ENCODE data around the gene SH2B3. TPM values are rescaled to one million over a fixed set of nuclear protein-coding genes. Genes with fewer than 3 reads are reported as not detected.

Gene SH2B3
- total and polyA plus RNA-seq, 2 of the 13 experiments (the other 11 are each of a cell fraction or from before 2014, with no cell fraction given), result 6.8 to 6.9 TPM

DNA sequence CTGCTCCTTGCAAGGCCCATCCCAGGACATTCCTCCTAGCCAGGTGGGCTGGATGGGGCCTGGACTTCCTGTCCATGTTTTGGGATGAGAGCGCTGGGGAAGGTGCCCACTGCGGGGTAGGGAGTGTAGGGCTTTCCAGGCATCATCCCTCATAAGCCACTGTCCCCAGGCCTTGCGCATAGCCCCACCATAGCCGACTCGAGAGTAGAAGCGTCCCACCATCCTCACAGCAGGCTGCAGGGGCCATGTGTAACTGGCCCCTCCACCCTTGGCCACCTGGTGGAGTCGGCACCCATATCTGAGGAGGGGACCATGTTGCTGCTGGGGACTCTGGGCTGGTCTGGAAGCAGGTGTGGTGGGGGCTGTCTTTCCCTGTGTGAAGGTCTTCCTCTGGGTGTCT, 30.5 kb downstream of the SH2B3 start:
- no TSS peak for BruUV-seq (replicated peaks)
- POLR2A ChIA-PET, result no interaction called here
- DNase-seq (ENCODE audit: low spot score), result no peak
- Histone ChIP-seq H3K27ac (ENCODE audit: extremely low read length, insufficient read depth, low read length) (no peak overlapping the region), H3K9ac (ENCODE audit: insufficient read depth, low read depth, low read length) (no peak overlapping the region), H4K20me1 (ENCODE audit: insufficient read depth, low read length) (0 out of 2 replicates have a peak, but pooled peaks cover 12% of the 10 kb centered on the region), H3K4me1 (ENCODE audit: insufficient read depth, low read length) (peaks cover 18% of the 10 kb centered on the region), H3K36me3 (replicated peaks in 1 of 2; ENCODE audit: control insufficient read depth in 1 of 2, insufficient read depth in 2 of 2, low read length in 2 of 2) (peaks cover 1 to 32% of the 10 kb centered on the region in 2 experiments; a peak in 3 of 5 replicates), H3K4me2 (ENCODE audit: low read depth, low read length) (no peak overlapping the region), H3K4me3 (replicated peaks in 1 of 3; ENCODE audit: insufficient read depth in 1 of 3, low read depth in 2 of 3, low read length in 3 of 3) (no peak overlapping the region), H2AFZ (ENCODE audit: low read length) (no peak overlapping the region), H3K27me3 (ENCODE audit: control insufficient read depth in 1 of 2, insufficient read depth in 2 of 2, low read length in 2 of 2) (no peaks in the 10 kb centered on the region; a peak in 1 of 5 replicates), H3K79me2 (ENCODE audit: insufficient read depth, low read length) (no peaks in the 10 kb centered on the region), H3K9me3 (ENCODE audit: low read length) (no peaks in the 10 kb centered on the region)
- FAIRE-seq, result no peak
- 100% methylated on average over 1 of the region's 7 CpGs for WGBS (ENCODE audit: low lambda C conversion rate)
- CTCF ChIA-PET (ENCODE audit: low intra/inter-chr PET ratio, low total read pairs), result no interaction called here
- peak; percentile 23 for ATAC-seq
- no peak for TF ChIP-seq MAFF (IDR thresholded peaks at IDR 0.05; ENCODE audit: low read depth, low read length)
- no peak for TF ChIP-seq ZNF576 (CRISPR knock-in tag; IDR thresholded peaks at IDR 0.05)
- TF ChIP-seq ZBTB39 (CRISPR knock-in tag; IDR thresholded peaks at IDR 0.05), result no peak
- no peak for TF ChIP-seq PRMT3 (CRISPR knock-in tag; IDR thresholded peaks at IDR 0.05; ENCODE audit: borderline replicate concordance, low read depth)
- in situ Hi-C loops (cut with HindIII; ENCODE audit: extremely low pct_ligation_motif_present, low pct_unique_long_range_greater_than_20kb), result no loop called here
- intact Hi-C loops (cut with micrococcal nuclease; ENCODE audit: unreplicated experiment), result no loop called here

DNA sequence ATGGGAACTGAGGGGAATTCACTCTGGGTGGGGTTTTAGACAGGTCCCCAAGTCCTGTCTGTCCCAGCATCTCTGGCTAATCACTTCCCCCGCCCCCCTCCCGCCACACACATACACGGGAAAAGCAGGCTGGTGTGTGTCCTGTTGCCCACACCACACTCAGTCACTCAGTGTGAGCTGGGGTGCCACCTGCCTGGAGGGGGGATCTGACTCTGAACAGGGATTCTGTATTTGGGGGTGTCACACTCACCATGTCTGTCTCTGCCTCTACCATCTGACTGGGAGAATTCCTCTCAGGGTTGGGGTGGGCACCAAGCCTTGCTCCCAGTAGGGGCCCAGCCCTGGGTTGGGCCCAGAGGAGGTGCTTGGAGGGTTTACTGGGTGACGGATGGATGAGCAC, 31.1 kb downstream of the SH2B3 start:
- WGBS (ENCODE audit: low lambda C conversion rate), result no CpG with 5 or more reads among the region's 4 CpGs
- in situ Hi-C loops (cut with HindIII; ENCODE audit: extremely low pct_ligation_motif_present, low pct_unique_long_range_greater_than_20kb), result no loop called here

More for the DNA sequence above, 31.1 kb downstream of the SH2B3 start:
- H3K9me3 ChIP-seq (ENCODE audit: low read length), result no peaks in the 10 kb centered on the region
- H3K27me3 ChIP-seq (ENCODE audit: control insufficient read depth in 1 of 2, insufficient read depth in 2 of 2, low read length in 2 of 2), result no peaks in the 10 kb centered on the region; a peak in 1 of 5 replicates
- peaks cover 12% of the 10 kb centered on the region for H3K4me1 ChIP-seq (ENCODE audit: insufficient read depth, low read length)
- ChIA-PET POLR2A (no interaction called here), CTCF (ENCODE audit: low intra/inter-chr PET ratio, low total read pairs) (no interaction called here)
- H3K79me2 ChIP-seq (ENCODE audit: insufficient read depth, low read length), result no peaks in the 10 kb centered on the region
- H4K20me1 ChIP-seq (ENCODE audit: insufficient read depth, low read length), result 0 out of 2 replicates have a peak, but pooled peaks cover 12% of the 10 kb centered on the region
- peaks cover 1 to 27% of the 10 kb centered on the region in 2 experiments; a peak in 3 of 5 replicates for H3K36me3 ChIP-seq (replicated peaks in 1 of 2; ENCODE audit: control insufficient read depth in 1 of 2, insufficient read depth in 2 of 2, low read length in 2 of 2)
- FAIRE-seq (no peak), ATAC-seq (no peak), DNase-seq (ENCODE audit: low spot score) (no peak)
- TF ChIP-seq ZNF550 (CRISPR knock-in tag; IDR thresholded peaks at IDR 0.05; ENCODE audit: borderline replicate concordance) (no peak), ZSCAN22 (CRISPR knock-in tag; IDR thresholded peaks at IDR 0.05) (peak; percentile 78; the same call in 1 of the 2 replicates)
- H3K27ac ChIP-seq (ENCODE audit: extremely low read length, insufficient read depth, low read length), result no peak overlapping the region
- H3K4me3 ChIP-seq (replicated peaks in 1 of 3; ENCODE audit: insufficient read depth in 1 of 3, low read depth in 2 of 3, low read length in 3 of 3), result no peak overlapping the region
- no peak overlapping the region for H3K9ac ChIP-seq (ENCODE audit: insufficient read depth, low read depth, low read length)
- H2AFZ ChIP-seq (ENCODE audit: low read length), result no peak overlapping the region
- intact Hi-C loops (cut with micrococcal nuclease; ENCODE audit: unreplicated experiment), result no loop called here
- H3K4me2 ChIP-seq (ENCODE audit: low read depth, low read length), result no peak overlapping the region
- BruUV-seq (replicated peaks), result no TSS peak

Data from HepG2 (cell line).